ENCODE measurements around the gene GAS6.
"Not testable (repeated sequence)": the region's sequence is repeated elsewhere in the genome, so short reads cannot be mapped to it uniquely, and the experiment has no call there.

GAS6 gene

DNA sequence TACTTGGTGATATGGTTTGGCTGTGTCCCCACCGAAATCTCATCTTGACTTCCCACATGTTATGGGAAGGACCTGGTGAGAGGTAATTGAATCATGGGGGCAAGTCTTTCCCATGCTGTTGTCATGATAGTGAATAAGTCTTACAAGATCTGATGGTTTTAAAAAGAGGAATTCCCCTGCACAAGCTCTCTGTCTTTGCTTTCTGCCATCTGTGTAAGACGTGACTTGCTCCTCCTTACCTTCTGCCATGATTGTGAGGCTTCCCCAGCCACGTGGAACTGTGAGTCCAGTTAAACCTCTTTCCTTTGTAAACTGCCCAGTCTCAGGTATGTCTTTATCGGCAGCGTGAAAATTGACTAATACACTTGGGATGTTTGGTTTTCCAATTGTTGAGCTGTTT, 4.0 kb upstream of the GAS6 start:
- not testable (repeated sequence) for DNase-seq (ENCODE audit: low spot score)

- no peak for DNase-seq (ENCODE audit: low spot score)
Observed at GRCh38 chr13:113865427-113865826, 1.6 kb upstream of the GAS6 start.

GRCh38 chr13:113864273-113864890, 506 bp upstream of the GAS6 start:
- no peak for DNase-seq (ENCODE audit: low spot score)

DNA sequence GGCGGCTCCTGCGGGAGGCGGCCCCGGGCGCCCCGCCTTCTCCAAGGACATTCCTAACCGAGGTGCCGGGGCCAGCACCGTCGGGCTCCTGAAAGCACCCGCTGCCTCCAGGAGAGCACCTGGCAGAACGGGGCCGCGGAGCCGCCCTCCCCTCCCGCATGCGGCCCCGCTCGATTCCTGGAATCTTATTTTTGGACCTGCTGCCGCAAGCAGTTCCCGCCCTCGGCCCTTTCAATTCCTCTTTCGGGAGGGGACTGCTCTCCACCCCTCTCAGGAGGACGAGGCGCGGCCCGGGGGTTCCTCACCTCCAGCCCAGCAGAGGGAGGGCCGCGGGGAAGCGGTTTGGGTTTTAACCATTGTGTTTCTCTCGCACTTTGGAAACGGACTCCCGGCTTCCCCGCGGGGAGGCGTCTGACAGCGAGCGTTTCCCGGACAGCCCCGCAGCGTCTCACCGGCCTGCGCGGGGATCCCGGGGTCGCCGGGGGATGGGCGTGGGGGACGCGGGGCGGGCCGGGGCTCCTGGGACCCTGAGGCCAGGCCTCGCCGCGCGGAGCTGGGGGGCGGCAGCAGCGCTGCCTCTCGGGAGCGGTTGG, 849 bp downstream of the GAS6 start:
- no peak for DNase-seq (ENCODE audit: low spot score)

DNA sequence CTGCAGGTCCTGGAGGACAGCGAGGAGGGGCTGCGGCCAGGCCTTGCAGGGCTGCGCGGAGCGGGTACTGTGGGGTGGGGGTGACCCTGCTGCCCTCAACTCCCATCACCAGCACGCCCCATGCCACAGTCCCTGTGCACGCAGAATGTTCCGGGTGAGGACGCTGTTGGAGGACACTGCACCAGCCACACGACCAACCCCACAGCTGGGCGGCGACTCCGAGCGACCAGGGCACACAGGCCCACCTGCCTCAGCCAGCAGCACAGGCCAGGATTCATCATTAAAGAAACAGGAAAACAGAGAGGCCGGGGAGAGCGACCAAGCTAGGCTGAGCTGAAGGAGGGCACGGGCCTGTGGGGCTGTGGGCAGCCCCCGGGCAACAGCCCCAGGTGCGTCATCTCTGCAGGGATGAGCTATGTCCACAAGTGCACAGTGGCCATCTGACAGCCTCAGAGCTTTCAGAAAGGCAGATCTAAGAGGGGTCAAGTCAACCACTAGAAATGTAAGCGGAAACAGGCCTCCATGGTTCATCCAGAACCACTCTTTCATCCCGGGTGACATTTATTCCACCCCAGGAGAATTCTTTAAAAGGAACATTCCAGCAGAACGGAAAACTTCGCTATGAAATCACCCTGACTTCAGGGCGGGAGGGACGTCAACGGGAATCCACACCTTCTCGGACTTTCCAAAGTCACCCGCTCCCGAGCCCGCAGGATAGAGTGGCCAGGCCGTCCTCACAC, 1.5 kb downstream of the GAS6 start:
- DNase-seq (ENCODE audit: low spot score) = no peak

GRCh38 chr13:113861433-113862030, 2.3 kb downstream of the GAS6 start:
- no peak for DNase-seq (ENCODE audit: low spot score)

DNA sequence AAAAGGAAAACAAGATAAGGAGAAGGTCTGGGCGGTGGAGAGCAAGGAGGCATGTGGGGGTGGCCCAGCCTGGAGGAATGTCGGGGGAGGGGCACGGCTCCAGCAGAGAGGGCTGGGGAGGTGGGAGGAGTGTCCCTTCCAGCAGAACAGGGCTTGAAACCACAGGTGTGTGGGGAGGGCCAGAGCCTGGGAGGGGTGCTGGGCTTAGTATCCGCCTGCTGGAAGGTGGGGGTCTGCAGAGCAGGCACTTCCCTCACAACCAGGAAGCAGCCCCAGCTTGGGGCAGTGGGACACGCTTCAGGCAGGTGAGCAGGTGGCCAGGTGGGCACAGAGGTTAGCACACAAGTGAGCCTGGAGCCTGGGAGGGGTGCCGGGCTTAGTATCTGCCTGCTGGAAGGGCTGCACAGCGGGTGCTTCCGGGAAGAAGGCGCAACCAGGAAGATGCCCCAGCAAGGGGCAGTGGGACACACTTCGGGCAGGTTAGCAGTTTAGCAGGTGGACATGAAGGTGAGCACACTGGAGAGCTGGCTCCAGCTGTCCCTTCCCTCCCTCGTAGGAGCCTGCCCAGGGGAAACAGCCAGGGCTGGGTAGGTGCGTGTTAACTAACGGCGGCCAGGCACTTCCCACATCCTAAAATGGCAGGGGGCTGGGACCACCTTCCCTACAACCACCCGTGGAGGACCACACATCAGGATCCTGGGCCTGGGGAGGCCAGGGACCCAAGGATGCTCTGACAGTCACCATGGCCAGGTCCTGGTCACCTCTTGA, 3.0 kb downstream of the GAS6 start:
- no peak for DNase-seq (ENCODE audit: low spot score)

GRCh38 chr13:113860051-113860664, 3.7 kb downstream of the GAS6 start:
- DNase-seq (ENCODE audit: low spot score) = no peak

- DNase-seq (ENCODE audit: low spot score) = no peak
Observed at GRCh38 chr13:113859311-113860050, 4.4 kb downstream of the GAS6 start.

- DNase-seq (ENCODE audit: low spot score) = no peak
Observed at GRCh38 chr13:113857531-113858195, 6.2 kb downstream of the GAS6 start.

DNA sequence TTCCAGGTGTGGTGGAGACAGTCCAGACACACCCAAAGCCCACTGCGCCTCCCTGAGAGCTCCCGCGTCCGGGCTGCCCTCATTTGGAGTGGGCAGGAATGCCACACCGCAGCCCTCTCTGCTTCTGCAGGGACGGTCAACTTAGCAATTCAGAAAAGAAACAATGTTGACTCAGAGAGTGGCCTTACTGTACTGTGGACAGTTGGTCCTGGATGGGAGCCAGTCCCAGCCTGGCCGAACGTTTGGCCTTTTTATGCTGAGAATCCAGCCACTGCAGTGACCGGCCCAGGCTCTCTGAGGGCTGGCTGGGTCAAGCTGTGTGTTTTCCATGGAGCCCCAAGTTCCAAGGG, 7.2 kb downstream of the GAS6 start:
- DNase-seq (ENCODE audit: low spot score) = no peak

- DNase-seq (ENCODE audit: low spot score) = no peak
Observed at GRCh38 chr13:113855931-113856715, 7.8 kb downstream of the GAS6 start.

DNA sequence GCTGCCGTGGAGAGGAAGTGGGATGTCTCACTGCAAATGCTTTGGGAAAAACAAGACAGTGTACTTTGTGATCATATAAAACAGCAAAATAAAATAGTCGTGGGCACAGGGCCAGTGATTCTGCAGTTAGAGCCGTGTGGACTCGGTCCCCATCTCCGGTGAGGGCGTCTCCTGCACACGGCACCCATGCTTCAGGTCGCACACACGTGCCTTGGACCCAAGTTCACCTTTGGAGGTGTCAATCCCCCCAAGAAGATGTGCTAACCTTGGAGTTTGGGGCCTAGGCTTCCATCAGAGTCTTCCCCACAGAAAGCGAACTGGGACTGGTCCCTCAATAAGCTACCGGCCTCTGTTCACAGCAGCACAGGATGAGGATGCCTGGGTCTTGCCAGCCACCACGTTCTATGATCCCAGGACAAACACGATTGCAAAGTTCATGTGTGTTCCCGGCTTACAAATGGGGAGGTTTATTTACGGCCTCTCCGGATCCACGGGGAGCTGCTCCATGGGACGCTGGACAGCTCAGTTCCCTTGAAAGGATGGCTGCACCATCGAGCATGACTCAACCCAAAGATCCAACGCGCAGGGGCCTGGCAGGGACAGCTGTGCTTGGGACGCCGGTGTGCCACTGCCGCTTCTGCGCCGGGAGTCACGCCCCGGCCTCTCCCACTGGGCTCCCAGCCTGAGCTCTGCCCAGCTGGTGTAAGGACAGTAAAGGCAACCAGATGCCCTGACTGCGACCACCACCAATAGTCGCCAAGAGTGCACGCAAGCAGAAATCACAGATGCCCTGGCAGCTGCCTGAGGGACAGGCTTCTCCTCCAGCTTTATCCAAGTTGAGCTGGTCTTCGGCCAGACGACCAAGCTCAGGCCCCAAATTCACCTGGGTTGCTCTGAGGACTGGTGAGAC, 8.6 kb downstream of the GAS6 start:
- no peak for DNase-seq (ENCODE audit: low spot score)

DNA sequence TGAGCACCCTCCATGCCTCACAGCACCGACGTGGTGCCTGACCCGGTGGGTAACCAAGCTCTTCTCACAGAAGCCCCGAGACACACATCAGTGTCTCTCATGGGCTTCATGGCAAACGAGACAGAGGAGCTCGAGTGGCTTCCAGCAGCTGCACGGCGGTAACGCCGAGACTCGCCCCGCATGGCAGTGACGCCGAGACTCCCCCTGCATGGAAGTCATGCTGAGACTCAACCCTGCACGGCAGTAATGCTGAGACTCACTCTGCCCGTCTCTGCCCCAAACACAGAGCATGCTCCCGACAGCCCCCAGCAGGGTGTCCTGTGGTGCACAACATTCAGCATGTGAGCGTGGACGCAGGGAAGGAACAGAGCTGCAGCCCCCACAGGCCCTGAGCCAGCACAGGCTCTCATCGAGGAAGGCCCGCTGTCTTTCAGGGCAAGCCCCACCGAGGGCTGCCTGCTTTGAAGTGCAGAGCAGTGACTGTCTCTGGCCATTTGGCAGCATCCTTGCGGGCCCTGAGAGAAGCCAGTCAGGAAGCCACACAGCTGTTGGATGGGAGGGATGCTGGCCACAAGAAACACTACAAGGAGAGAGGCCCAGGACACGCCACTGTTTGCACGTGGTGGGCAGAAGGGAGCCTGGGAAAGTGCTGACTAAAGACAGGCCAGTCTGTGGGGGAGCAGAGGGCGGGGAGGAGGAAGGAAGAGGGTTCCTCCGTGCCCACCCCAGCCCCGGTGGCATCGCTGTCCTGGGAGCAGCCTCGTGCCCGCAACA, 9.5 kb downstream of the GAS6 start:
- DNase-seq (ENCODE audit: low spot score) = no peak

GRCh38 chr13:113853518-113854237, 10.2 kb downstream of the GAS6 start:
- DNase-seq (ENCODE audit: low spot score) = no peak

DNA sequence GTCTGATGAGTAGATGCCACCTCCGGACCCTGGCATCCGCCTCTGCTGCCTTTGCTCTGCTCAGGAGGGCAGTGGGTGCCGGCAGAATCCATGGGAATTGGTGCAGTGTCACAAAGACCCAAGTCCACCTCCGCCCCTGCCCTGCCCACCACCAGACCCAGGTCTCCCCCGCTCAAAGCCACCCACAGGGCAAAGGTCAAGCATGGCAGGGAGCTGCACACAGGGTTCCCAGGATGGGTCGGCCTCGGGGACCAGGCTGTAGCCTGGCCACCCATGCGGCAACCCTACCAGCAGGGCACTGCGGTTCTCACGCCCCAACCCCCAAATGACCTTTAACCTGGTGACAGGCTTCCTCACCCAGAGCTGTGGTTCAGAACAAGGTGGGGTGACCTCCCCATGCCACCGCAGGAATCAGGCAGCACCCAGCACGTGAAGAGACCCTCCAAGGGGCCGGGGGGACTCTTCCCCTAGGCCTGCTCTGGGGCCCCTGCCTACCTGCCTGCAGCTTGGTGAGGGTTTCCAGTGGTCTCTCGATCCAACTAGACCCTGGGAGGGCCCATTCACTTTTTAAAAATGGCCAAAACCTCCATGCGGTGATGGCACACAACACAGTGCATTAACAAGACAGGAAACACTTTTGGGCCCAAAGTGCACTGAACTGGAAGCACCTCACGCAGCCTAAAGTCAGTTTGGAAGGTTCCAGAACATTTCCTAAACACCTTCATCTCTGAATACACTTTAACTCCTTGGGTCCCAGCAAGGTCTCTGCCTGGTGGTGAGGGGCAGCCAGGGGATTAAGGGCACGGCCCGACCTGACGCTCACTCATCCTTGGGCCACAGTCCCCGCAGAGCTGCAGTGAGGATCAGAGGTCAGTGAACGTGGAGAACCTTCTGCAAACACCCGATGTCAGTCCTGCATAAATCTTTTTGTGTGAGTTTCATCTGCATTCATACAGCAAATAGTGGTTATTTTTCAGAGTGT, 11.0 kb downstream of the GAS6 start:
- no peak for DNase-seq (ENCODE audit: low spot score)

Data from activated CD4-positive, alpha-beta T cell treated with anti-CD3 and anti-CD28 coated beads, Interleukin-2, Interleukin-4, amounts not matched to agents 100 ng/mL and 50 ng/mL, durations not matched to agents 16 hours and 8 hours (primary cell).